ENCODE data around the gene DENND1C.
"Not testable (repeated sequence)": the region's sequence is repeated elsewhere in the genome, so short reads cannot be mapped to it uniquely, and the experiment has no call there.

Gene DENND1C

DNA sequence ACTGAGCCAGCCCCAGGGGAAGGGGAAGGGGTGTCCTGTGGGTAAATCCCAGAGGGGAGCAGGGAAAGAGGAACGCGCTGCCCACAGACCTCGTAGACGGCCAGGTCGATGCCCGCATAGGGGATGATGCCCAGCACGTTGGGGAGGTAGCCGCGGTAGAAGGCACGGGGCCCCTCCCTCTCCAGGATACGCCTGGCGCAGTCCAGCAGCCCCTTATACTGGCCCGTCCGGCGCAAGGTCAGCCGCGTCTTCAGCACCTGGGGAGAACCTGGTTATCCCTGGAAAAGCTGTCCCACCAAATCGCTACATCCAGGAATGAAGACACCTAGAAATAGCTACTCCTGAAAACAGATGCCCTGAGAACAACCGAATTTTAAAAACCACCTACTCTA is 29.4 kb downstream of the DENND1C start:
- no peak for DNase-seq

- no peak for DNase-seq
Measured at GRCh38 chr19:6451583-6452222, 29.9 kb downstream of the DENND1C start.

DNA sequence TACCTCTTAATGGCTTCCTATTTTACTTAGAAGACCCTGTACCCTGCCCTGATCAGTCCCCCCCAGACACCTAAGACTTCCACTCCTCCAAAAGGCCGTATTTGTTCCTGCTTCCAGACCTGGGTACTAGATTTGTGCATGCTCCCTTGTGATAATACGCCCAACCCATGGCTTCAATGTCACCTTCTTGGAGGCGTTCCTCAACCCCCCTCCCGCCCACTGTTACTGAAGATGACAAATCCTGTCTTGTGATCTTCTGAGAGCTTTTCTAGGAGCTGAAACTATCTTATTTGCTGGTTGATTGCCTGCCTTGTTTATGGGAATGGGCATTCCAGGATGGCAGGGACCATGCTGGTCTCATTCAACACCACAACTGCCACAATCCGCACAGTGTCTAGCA is 31.4 kb downstream of the DENND1C start:
- no peak for DNase-seq

DNA sequence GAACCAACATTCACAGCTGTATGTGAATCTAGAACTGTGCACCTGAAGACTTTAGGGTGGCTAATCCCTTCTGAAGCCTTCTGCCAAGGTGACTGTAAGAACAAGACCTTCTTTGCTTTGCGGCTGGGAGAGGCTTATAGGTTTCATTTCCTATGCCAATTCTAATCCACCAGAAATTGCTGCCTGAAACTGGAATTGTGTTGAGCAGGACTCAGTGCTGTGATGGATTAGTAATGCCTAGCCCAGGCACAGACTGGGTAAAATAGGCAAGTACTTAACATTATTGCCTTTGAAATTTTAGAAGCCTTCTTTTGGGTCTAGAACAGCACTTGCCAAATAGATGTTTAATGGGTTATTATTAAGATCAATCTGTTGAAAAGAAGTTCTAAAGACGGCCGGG is 33.5 kb downstream of the DENND1C start:
- no peak for DNase-seq

DNA sequence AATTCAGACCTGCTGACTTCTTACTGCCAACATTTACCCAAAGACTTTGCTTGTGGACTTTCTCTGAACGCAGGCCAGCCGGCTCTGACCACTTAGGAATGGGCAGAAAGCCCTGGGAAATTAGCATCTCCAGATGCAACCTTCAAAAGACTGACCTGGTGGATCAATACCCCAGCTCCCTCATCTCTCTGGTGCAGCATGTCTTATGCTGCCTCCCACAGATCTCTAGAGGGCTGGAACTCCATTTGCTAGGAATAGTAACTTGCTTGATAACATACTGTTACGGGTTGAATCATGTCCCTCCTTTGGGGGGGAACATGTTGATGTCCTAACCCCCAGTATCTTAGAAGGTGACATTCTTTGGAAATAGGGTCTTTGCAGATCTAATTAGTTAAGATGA is 35.1 kb downstream of the DENND1C start:
- no peak for DNase-seq

DNA sequence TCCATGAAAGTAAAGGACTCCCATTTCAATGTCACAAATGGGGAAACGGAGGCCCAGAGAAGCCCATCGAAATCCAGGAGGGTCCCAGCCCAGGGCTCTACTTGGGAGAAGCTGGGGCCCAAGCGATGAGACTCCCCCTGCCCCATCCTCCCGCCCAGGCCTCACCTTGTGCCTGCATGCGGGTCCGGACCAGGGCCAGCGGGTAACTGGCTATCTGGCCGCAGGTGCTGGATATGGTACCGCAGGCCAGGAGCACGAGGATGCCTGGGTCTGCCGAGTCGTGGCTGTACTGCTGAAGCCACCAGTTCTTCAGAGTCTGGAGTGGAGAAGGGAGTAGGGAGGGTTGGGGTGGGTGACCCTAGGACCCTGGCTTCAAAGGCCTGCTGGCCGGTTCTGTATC is 37.6 kb downstream of the DENND1C start:
- no peak for DNase-seq

- DNase-seq, result no peak
Measured at GRCh38 chr19:6442087-6442688, 39.4 kb downstream of the DENND1C start.

DNA sequence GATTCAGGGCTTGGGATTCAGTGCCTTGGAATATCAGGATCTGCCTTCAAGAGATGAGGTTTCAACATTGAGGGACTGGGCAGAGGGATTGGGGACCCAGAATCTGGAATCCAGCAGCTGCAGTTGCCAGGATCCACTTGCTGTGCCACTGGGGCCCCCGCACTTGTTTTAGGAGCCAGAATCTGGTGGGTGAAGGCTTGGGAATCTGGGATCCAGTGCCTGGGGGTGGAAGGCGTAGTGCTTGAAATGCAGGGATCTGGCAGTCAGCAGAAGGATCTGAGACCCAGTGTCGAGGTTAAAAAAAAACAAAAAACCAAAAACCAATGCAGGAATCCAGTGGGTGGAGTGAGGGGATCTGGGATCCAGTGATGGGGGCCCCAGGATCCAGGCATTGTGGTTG is 40.7 kb downstream of the DENND1C start:
- DNase-seq, result no peak

- DNase-seq, result no peak
Measured at GRCh38 chr19:6439743-6440142, 41.8 kb downstream of the DENND1C start.

GRCh38 chr19:6433663-6434062 is 47.9 kb downstream of the DENND1C start, which contains the start of gene SLC25A41:
Gene SLC25A41 (minus strand): TSS chr19:6433763. CDS start chr19:6433693, 70 bp downstream.
- no peak for DNase-seq

GRCh38 chr19:6433165-6433564 is 48.4 kb downstream of the DENND1C start:
- DNase-seq, result no peak

DNA sequence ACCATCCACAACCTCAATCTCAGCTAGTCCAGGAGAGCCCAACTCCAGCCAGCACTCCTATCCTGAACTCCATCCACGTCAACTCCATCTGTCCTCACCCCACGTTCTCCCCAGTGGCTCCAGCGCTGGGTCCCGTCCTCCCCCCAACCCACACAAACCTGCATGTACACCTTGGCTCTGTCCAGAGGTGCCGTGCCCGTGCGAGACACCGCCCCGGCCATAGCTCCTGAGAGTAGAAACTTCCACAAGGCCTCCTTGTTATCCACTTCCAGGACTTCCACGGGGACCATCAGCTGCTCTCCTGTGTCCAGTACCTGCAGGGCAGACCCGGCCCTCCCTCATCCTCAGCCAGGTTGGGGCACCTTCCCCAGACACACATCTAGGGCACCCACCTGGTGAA is 49.7 kb downstream of the DENND1C start:
- no peak for DNase-seq

DNA sequence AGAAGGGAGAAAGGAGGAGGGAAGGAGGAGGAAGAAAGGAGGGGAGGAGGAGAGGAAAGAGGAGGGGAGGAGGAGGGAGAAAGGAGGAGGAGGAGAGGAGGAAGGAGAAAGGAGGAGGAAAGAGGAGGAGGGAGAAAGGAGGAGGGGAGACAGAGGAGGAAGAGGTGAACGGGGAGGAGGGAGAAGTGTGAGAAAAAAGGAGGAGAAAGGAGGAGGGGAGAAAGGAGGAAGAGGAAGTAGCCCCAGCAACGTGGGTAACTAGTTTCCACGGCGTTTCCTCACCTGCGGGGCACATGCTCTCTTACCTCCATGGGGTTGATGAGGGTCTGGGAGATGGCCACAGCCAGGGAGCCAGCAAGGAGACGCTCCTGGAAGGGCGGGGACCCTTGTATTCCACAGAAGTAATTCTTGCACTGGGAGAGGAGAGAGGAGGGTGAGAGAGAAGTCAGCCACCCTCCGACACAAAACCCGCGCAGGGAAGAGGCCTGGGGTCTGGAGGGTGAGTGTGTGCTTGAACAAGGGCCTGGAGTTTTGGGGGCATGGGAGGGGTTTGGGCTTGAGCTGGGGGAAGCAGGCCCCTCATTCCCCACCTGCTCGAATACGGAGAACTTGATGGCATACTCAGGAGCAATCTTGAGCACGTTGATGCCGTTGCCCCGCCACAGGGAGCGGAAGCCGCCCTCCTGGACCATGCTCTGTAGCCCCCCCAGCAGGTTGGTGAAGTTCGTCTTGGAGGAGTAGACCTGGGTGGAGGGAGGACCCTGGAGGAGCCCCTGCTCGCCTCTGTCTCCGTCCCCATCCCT is 52.0 kb downstream of the DENND1C start:
- DNase-seq, result no peak

- not testable (repeated sequence) for DNase-seq
Measured at GRCh38 chr19:6428692-6429418, 52.7 kb downstream of the DENND1C start.

DNA sequence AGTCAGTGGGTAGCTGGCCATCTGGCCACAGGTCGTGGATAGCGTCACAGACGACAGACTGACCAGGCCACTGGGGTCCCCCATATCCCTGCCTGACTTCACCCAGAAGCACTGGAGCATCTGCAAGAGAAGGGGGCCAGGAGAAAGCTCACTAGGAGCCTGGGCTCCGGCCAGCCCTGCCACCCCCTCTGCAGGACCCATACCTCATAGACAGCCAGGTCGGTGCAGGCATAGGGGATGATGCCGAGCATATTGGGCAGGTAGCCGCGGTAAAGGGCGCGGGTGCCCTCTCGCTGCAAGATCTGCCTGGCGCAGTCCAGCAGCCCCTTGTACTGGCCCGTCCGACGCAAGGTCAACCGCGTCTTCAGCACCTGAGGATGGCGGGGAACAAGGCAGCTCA is 54.5 kb downstream of the DENND1C start:
- DNase-seq, result no peak

DNA sequence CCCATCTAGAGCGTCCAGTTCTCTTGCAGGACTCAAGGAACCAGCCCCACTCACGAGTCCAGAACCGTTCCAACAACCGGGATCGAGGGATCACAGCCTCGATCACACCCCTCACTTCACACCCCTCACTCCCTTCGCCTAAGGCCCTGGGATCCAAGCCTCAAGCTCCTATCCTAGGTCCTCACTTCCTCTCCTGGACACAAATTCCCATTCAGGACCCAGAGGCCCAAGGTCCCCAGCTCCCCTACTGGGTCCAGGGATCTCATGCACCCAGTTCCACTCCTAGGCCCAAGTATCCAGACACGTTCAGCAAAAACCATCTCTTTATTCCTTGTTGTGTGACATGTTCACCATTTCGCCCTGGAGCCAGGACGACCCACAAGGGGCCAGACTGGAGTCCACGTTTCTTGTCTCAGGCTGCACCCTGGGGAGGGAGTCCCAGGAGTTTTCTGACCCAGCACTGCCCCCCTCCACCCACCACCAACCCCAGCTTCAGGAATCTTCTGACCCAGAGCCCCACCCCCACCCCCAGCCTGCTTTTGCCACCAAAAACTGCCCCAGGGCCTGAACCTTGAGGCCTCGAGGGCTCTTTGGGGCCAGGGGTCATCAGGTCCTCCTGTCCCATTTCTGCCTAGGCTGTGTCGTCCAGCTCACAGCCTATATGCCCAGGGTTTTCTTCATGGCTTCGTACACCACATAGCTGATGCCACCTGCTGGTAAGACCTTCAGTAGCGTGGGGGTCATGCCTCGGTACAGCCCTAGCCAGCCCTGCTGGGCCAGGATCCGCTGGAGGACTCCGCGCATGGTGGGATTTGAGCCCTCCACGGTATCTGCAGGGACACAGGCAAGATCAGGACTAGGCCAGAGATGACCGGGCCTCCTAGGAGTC is 55.6 kb downstream of the DENND1C start:
- DNase-seq, result no peak

- peak; percentile 100 for DNase-seq
Measured at GRCh38 chr19:6424939-6425731, 56.5 kb downstream of the DENND1C start.

DNA sequence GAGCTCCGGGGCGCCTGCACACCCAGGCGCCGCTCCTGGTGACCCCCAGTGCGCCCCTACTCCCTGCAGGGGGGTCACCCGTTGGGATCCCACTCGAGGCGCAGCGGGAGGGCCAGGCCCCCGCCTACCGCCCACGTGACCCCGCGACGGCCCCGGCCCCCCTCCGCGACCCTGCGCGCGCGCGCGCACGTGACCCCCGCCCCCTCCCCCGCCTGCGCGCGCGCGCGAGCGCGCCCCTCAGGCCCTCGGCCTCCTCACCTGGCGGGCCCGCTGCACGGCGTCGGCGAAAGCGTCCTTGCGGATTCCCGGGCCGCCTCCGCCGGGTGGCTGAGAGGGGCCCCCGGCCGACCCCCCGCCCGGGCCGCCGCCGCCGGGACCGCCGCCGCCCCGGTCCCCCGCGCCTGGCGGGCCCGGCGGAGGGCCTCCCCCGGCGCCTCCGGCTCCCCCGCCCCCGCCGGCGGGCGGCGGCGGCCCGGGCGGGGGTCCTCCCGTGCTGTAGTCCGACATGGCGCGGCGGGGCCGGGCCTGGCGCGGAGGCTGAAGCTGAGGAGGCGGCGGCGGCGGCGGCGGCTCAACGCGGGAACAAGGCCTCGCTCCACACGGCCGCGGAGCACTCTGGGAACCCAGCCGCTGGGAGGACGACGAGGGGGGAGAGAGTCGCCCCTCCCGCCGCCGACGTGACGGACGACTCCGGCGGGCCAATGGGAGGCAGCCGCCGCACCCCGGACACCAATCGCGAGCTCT is 57.2 kb downstream of the DENND1C start, which contains the start of gene KHSRP:
Gene KHSRP (minus strand): TSS at position 617 of the 744 bp plus-strand sequence. CDS start 110 bp downstream, at position 507.
- DNase-seq, result no peak

DNA sequence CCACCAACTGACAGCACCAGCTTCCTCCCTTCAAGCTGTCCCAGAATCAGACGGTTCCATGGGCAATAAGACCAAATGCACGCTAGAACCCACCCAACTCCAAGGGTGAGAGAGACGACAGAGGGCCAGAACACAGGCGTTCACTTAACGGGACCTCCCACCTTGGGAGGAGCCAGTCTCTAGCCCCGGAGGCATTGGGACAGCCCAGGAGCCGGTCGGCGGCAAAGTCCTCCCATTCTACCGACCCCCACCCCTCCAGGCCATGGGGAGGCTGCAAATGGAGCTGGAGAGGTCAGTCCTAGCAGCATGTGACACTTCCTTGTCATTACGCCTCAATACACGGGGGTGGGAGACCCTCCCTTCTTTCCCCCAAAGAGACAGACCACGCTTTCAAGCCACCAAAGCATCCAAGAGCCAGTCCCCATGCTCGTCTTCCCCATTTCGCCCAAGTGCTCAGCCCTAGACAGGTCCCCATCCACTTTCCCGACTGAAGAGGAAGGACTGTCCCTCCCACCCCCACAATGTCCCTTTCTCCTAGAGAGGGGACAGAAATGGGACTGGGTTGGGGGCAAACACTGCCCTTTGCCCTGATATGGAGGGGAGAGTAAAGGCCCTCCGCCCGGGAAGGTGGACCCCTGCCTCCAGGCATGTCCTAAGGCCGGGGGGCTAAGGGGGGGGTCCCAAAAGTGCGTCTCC is 57.9 kb downstream of the DENND1C start:
- DNase-seq, result no peak
